Fibroblast of pulmonary artery (primary cell): ENCODE data around the gene RAB3A.

Source experiments
- DNase-seq: peaks from one replicate; pipeline ENCODE4 v3.0.0-alpha.2; 2010; ENCODE audit warnings: low read depth
- H3K4me3 ChIP-seq: replicated peaks from 2 replicates; pipeline ENCODE4 v1.5.1; 2011; ENCODE audit warnings: low read depth, mild to moderate bottlenecking, control low read depth, low read length, moderate library complexity
- CTCF ChIP-seq: IDR thresholded peaks from 2 replicates; pipeline ENCODE4 v1.5.1; 2011; ENCODE audit warnings: mild to moderate bottlenecking, control low read depth, low read length, inconsistent platforms; ENCODE audit errors: missing control alignments

RAB3A gene

GRCh38 chr19:18150776-18151624 is 52.8 kb downstream of the RAB3A start:
- no peak for TF ChIP-seq CTCF
- H3K4me3 ChIP-seq, result no peak overlapping the region
- DNase-seq, result no peak

DNA sequence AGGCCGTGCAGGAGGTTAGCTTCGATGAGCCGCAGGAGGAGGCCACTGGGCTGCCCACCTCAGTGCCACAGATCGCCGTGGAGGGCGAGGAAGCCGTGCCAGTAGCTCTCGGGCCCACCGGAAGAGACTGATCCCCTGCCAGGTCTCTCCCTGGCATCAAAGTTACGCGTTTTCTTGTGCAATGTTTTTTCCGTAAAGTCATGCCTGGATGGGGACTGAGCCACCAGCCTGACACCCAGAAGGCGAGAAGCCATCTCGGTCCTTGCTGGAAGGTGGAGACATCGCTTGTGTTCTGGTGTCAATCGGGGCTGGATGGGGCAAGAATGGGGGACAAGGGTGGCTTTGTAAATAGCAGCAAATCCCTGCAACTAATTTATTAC is 54.3 kb downstream of the RAB3A start:
- TF ChIP-seq CTCF, result no peak
- no peak overlapping the region for H3K4me3 ChIP-seq
- no peak for DNase-seq

DNA sequence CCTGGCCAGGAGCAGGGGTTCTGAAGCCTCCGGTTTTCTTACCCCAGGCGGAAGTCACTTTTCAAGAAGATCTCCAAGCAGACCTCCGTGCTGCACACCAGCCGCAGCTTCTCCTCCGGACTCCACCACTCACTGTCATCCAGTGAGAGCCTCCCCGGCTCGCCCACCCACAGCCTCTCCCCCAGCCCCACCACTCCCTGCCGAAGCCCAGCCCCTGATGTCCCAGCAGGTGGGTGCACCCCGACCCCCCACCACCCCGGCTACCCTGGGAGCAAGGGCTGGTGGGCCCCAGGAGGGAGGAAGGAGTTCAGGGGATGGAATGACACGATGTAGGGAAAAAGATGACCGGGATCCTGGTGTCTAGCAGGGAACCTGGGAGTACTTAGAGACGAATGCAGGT is 56.4 kb downstream of the RAB3A start:
- H3K4me3 ChIP-seq, result no peak overlapping the region
- no peak for TF ChIP-seq CTCF
- no peak for DNase-seq
